Body of pancreas (tissue), 4 donors: ENCODE results near the gene CELSR1.

Source experiments
- POLR2A ChIP-seq, 3 donors: fragments of 450-650 bp; IDR thresholded peaks; one replicate each; pipeline ENCODE4 v1.6.1; 2016; ENCODE audit warnings: antibody characterized with exemption in 3 of 3, mild to moderate bottlenecking in 2 of 3
- TF ChIP-seq, protein P1 (sequence below), 7 experiments: fragments of 450-650 bp in 4 of 7; fragments of 200-600 bp in 3 of 7; sonication (generic) in 3 of 7; IDR thresholded peaks; one replicate each; pipeline ENCODE4 v1.5.1; 2016 to 2019; ENCODE audit warnings: antibody characterized with exemption in 7 of 7

- TF ChIP-seq, protein P1, sequence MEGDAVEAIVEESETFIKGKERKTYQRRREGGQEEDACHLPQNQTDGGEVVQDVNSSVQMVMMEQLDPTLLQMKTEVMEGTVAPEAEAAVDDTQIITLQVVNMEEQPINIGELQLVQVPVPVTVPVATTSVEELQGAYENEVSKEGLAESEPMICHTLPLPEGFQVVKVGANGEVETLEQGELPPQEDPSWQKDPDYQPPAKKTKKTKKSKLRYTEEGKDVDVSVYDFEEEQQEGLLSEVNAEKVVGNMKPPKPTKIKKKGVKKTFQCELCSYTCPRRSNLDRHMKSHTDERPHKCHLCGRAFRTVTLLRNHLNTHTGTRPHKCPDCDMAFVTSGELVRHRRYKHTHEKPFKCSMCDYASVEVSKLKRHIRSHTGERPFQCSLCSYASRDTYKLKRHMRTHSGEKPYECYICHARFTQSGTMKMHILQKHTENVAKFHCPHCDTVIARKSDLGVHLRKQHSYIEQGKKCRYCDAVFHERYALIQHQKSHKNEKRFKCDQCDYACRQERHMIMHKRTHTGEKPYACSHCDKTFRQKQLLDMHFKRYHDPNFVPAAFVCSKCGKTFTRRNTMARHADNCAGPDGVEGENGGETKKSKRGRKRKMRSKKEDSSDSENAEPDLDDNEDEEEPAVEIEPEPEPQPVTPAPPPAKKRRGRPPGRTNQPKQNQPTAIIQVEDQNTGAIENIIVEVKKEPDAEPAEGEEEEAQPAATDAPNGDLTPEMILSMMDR (IDR thresholded peaks at IDR 0.05), result no peak
- TF ChIP-seq POLR2A (IDR thresholded peaks at IDR 0.05), result no peak
Observed at GRCh38 chr22:46373921-46374662, 163.3 kb downstream of the CELSR1 start.
